ENCODE measurements around the gene KIT.
A peak's percentile ranks its signal among the peaks of the same experiment; 100 is the strongest.

KIT gene

GRCh38 chr4:54750341-54750740, 92.6 kb downstream of the KIT start:
- no peak for DNase-seq

DNA sequence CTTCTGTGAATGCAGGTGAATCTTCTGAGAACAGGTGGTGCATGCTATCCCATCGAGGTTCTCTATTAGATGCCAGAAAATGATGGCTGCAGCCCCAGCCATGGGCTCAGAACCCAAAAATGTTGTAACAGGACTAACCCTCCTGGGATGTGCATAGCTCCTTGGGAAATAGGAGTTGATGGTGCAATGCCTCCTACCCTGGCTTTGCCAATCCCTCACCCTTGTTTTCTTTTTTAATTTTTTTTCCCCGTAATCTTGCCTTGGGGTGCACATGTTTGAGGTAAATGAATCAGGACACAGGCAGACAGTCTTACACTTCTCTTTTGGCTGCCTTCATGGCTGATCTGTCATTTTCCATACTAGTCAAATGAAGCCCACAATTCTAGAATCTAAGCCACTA, 96.6 kb downstream of the KIT start:
- DNase-seq, result no peak

- DNase-seq, result no peak
Observed at GRCh38 chr4:54764476-54764875, 106.7 kb downstream of the KIT start.

DNA sequence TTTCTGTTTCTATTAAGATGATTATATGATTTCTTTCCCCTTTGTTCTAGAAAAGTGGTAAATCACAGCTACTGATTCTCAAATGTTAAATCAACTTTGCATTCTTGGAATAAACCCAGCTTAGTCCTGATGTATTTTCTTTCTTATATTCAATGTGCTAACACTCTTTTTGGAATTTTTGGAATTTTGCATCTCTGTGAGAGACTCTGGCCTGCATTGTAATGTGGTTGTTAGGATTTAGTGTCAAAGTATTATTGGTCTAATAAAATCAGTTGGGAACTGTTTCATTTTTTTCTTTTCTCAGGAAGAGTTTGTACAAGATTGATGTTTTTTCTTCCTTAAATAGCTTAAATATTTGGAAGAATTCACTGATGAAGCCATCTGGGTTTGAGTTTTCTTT, 109.6 kb downstream of the KIT start:
- DNase-seq, result no peak

DNA sequence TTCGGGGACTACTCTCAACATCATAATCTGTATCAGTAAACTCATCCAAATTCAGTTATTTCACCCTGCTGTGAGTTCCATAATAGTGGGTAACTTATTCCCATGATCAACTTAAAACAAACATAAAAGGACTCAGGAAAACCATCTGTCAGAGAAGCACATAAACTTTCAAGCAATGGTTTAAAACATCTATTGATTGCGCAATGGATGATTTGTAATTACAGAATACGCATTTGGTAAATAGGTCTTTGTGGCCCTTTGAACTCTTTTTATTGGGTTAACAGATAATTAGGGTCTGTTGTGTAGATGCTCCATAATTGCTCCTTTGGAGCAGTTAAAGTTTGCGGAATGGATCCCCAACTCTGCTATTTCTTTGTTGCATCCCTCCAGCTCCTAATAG, 115.3 kb downstream of the KIT start:
- DNase-seq, result no peak

DNA sequence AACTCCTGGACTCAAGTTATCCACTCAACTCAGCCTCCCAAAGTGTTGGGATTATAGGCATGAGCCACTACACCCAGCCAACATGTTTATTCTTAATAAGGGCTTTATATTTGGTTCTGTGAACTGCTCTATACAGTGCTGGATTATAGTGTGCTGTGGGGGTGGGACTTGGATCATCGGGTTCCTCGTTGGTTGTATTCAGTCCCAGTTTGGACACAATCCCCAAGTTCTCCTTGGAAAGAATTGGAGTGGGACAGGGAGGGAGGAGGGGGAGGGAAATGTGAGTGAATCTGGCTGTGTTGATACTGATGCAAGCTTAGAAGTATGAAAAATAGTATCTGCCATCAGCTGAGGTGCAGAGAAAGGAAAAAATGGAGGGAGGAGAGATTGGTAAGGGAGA, 121.3 kb downstream of the KIT start:
- DNase-seq, result no peak

- no peak for DNase-seq
Observed at GRCh38 chr4:54779476-54780148, 121.9 kb downstream of the KIT start.

DNA sequence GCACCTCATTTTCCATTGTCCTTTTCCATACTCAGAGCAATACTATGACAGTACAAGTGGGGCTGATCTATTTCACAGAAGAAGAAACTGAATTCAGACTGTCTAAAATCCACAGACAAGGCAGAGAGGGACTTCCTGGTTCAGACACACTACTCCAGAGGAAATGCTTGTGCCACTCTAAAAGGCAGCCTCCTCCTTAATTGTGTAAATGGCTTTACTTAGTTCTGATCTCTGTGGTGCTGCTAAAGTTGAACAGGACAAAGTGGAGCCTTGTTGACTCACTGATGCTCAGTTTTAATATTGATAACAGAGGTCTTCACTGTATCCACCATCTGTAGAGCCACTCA, 122.4 kb downstream of the KIT start:
- DNase-seq, result no peak

GRCh38 chr4:54781756-54782155, 124.0 kb downstream of the KIT start:
- no peak for DNase-seq

DNA sequence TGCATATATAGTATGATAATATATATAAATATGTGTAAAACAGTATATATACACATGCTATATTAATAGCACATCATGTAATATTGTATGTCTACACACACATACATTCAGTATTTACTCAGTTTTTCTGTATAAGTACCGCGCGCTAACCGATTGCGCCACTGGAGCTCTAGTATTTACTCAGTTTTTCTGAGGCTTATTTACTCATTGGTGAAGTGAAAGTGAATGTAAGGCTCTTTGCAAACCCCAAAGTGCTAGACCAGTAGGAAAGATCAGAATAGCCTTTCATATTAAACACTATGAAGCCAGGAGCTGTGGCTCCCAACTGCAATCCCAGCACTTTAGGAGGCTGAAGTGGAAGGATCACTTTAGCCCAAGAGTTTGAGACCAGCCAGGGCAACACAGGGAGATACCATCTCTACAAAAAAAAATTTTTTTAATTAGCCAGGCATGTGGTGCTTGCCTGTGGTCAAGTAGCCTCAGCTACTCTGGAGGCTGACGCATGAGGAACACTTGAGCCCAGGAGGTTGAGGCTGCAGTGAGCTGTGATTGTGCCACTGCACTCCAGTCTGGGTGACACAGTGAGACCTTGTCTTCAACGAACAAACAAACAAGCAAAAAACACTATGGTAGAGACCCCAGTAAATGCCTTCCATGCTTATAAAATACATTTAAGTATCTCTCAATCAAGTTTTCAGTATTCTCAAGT, 125.8 kb downstream of the KIT start:
- DNase-seq, result no peak

DNA sequence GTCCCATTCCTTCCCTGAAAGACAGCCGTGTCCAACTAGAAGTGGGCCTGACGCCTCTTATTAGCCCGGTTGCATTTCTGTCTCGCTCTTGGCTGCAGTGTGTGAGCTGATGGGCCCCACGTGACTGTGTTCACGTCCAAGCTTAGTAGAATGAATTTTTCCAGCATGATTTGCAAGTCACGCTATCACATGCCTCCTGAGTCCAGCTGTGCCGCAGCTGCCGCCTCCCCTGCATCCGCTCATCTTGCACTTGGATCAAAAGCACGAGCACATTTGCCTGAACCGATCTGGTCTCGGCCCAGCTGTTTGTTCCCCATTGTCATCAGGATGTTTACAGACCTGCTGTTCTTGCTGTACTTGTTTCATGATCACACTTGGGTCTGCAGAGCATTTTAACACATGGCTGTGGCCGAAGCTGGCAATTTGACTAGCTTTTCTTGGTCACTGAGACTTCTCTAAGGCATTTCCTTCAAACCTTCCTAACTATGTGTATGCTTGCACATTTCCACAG, 126.5 kb downstream of the KIT start:
- peak; percentile 19 for DNase-seq
